Neuronal stem cell (in vitro differentiated cells): ENCODE results near the gene ULBP3.
A peak's percentile ranks its signal among the peaks of the same experiment; 100 is the strongest.

Source experiments
- DNase-seq: peaks from one replicate; pipeline ENCODE4 v3.0.0-alpha.2; 2013; ENCODE audit warnings: low spot score
- H2AFZ ChIP-seq: one replicate; pipeline ENCODE4 v1.6.1; 2013; ENCODE audit warnings: mild to moderate bottlenecking, low read length, inconsistent platforms
- H2AK5ac ChIP-seq: 2 replicates; pipeline ENCODE4 v1.6.1; 2013; ENCODE audit warnings: low read depth, mild to moderate bottlenecking, inconsistent platforms, low read length, moderate library complexity, mixed read lengths
- H2BK120ac ChIP-seq: 2 replicates; pipeline ENCODE4 v1.6.1; 2013; ENCODE audit warnings: low read depth, mild to moderate bottlenecking, inconsistent platforms, low read length, moderate library complexity, mixed read lengths
- H2BK12ac ChIP-seq: one replicate; pipeline ENCODE4 v1.6.1; 2013; ENCODE audit warnings: low read length, inconsistent platforms
- H2BK15ac ChIP-seq: 2 replicates; pipeline ENCODE4 v1.6.1; 2013; ENCODE audit warnings: mild to moderate bottlenecking, low read length, inconsistent platforms, mixed read lengths
- H2BK5ac ChIP-seq: one replicate; pipeline ENCODE4 v1.6.1; 2013; ENCODE audit warnings: inconsistent platforms, mild to moderate bottlenecking, low read length, moderate library complexity
- H3K14ac ChIP-seq: one replicate; pipeline ENCODE4 v1.6.1; 2013; ENCODE audit warnings: low read length, inconsistent platforms
- H3K18ac ChIP-seq: 2 replicates; pipeline ENCODE4 v1.6.1; 2013; ENCODE audit warnings: low read length, inconsistent platforms
- H3K23ac ChIP-seq: 2 replicates; pipeline ENCODE4 v1.6.1; 2013; ENCODE audit warnings: low read depth, mild to moderate bottlenecking, mixed read lengths, low read length, inconsistent platforms; ENCODE audit not compliant: poor library complexity
- H3K27ac ChIP-seq: replicated peaks from 3 replicates; pipeline ENCODE4 v1.5.1; 2013; ENCODE audit warnings: low read length, inconsistent platforms
- H3K27me3 ChIP-seq, 3 experiments: 2 replicates each; pipeline ENCODE4 v1.6.1; 2013; ENCODE audit warnings: low read length in 3 of 3, mild to moderate bottlenecking in 2 of 3, inconsistent platforms in 1 of 3, low read depth in 1 of 3, mixed read lengths in 1 of 3, moderate library complexity in 1 of 3; ENCODE audit not compliant: control insufficient read depth in 3 of 3, insufficient read depth in 3 of 3
- H3K36me3 ChIP-seq, 2 donors: replicated peaks in 1 of 2; 2 replicates each; pipeline ENCODE4 v1.6.1; 2013; ENCODE audit warnings: low read length in 2 of 2; ENCODE audit not compliant: control insufficient read depth in 2 of 2, insufficient read depth in 2 of 2
- H3K4ac ChIP-seq: 2 replicates; pipeline ENCODE4 v1.6.1; 2013; ENCODE audit warnings: inconsistent platforms, mild to moderate bottlenecking, low read length, moderate library complexity
- H3K4me1 ChIP-seq, 2 donors: 1 replicate in 1 of 2; 2 replicates in 1 of 2; pipeline ENCODE4 v1.6.1; 2013; ENCODE audit warnings: low read length in 2 of 2, low read depth in 1 of 2; ENCODE audit not compliant: control insufficient read depth in 2 of 2, insufficient read depth in 1 of 2
- H3K4me2 ChIP-seq: one replicate; pipeline ENCODE4 v1.6.1; 2013; ENCODE audit warnings: mild to moderate bottlenecking, low read length, inconsistent platforms; ENCODE audit not compliant: insufficient read depth, poor library complexity, severe bottlenecking
- H3K4me3 ChIP-seq, 2 donors: 2 replicates each; pipeline ENCODE4 v1.5.1; 2013; ENCODE audit warnings: low read length in 2 of 2, mild to moderate bottlenecking in 2 of 2, inconsistent platforms in 1 of 2, moderate library complexity in 1 of 2
- H3K79me1 ChIP-seq: one replicate; pipeline ENCODE4 v1.6.1; 2013; ENCODE audit warnings: low read depth, mild to moderate bottlenecking, inconsistent platforms, low read length, moderate library complexity
- H3K9ac ChIP-seq: one replicate; pipeline ENCODE4 v1.6.1; 2013; ENCODE audit warnings: mild to moderate bottlenecking, low read depth, low read length, inconsistent platforms; ENCODE audit not compliant: poor library complexity
- H3K9me3 ChIP-seq, 2 donors: replicated peaks in 1 of 2; 2 replicates each; pipeline versions ENCODE3 to v1.6.1; 2013; ENCODE audit warnings: low read length in 2 of 2, mild to moderate bottlenecking in 2 of 2, inconsistent platforms in 1 of 2, low read depth in 1 of 2, mixed read lengths in 1 of 2, moderate library complexity in 1 of 2; ENCODE audit not compliant: control insufficient read depth in 2 of 2, insufficient read depth in 1 of 2
- H4K8ac ChIP-seq: one replicate; pipeline ENCODE4 v1.6.1; 2013; ENCODE audit warnings: low read depth, mild to moderate bottlenecking, inconsistent platforms, low read length, moderate library complexity
- H4K91ac ChIP-seq: one replicate; pipeline ENCODE4 v1.6.1; 2013; ENCODE audit warnings: low read length, low read depth, mild to moderate bottlenecking, inconsistent platforms; ENCODE audit not compliant: poor library complexity
- WGBS, 2 donors: extraction: QIAGEN DNeasy Blood & Tissue Kit; methylation state at CpG; one replicate each; pipeline ENCODE4 v1.1.7; 2013; ENCODE audit warnings: missing lambda C conversion rate in 2 of 2, mixed read lengths in 1 of 2; ENCODE audit not compliant: insufficient read length in 2 of 2, insufficient replicate concordance in 1 of 2; ENCODE audit errors: extremely low coverage in 2 of 2; 5-methylcytosine and 5-hydroxymethylcytosine counted together

Gene ULBP3

GRCh38 chr6:150079604-150080003, 10.7 kb upstream of the ULBP3 start:
- no peak overlapping the region for H2AK5ac ChIP-seq
- no peak overlapping the region for H2BK5ac ChIP-seq
- no peak overlapping the region for H3K4me3 ChIP-seq
- H3K4me2 ChIP-seq, result no peak overlapping the region
- H3K4me1 ChIP-seq, result peaks cover 4 to 16% of the 10 kb centered on the region in 2 donors
- peak overlapping the region; percentile 85 for H3K4ac ChIP-seq
- H3K18ac ChIP-seq, result peak overlapping the region; percentile 80
- no peaks in the 10 kb centered on the region for H3K79me1 ChIP-seq
- no peak overlapping the region for H3K27ac ChIP-seq
- no peaks in the 10 kb centered on the region for H3K27me3 ChIP-seq
- no CpG with 5 or more reads among the region's 4 CpGs for WGBS, 2 donors
- H2BK12ac ChIP-seq, result no peak overlapping the region
- peak overlapping the region; percentile 47 for H2AFZ ChIP-seq
- no peaks in the 10 kb centered on the region for H3K36me3 ChIP-seq
- no peak overlapping the region for H3K9ac ChIP-seq
- H3K9me3 ChIP-seq, result no peaks in the 10 kb centered on the region
- H2BK120ac ChIP-seq, result no peak overlapping the region
- H3K23ac ChIP-seq, result no peak overlapping the region
- peak overlapping the region; percentile 38 for H4K91ac ChIP-seq
- no peak for DNase-seq
- no peak overlapping the region for H4K8ac ChIP-seq
- no peak overlapping the region for H3K14ac ChIP-seq
- no peak overlapping the region for H2BK15ac ChIP-seq

DNA sequence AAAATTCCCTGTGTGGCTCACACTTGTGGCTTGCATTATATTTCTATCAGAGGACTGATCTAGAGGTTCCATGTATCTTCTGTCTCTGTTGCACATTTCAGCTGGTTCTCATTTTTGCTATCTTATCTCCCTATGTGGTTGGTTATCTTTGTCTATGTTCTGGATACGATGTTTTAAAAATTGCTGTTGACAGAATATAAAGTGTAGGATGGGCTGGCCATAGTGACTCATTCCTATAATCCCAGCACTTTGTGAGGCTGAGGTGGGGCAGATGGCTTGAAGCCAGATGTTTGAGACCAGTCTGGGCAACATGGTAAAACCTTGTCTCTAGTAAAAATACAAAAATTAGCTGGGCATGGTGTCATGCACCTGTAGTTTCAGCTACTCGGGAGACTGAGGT, 9.9 kb upstream of the ULBP3 start:
- Histone ChIP-seq H4K91ac (no peak overlapping the region), H3K4me1 (peaks cover 4 to 16% of the 10 kb centered on the region in 2 donors), H3K23ac (no peak overlapping the region), H3K18ac (no peak overlapping the region), H4K8ac (no peak overlapping the region), H3K14ac (no peak overlapping the region), H2BK15ac (no peak overlapping the region), H3K27me3 (no peaks in the 10 kb centered on the region), H3K4me3 (no peak overlapping the region), H3K4me2 (no peak overlapping the region), H2BK12ac (no peak overlapping the region), H2BK5ac (no peak overlapping the region), H3K79me1 (no peaks in the 10 kb centered on the region), H3K4ac (no peak overlapping the region), H3K36me3 (no peaks in the 10 kb centered on the region), H2AFZ (no peak overlapping the region), H3K27ac (no peak overlapping the region), H2AK5ac (no peak overlapping the region), H3K9ac (no peak overlapping the region), H2BK120ac (no peak overlapping the region), H3K9me3 (no peaks in the 10 kb centered on the region)
- no peak for DNase-seq
- WGBS, 2 donors, result no CpG with 5 or more reads among the region's 2 CpGs

DNA sequence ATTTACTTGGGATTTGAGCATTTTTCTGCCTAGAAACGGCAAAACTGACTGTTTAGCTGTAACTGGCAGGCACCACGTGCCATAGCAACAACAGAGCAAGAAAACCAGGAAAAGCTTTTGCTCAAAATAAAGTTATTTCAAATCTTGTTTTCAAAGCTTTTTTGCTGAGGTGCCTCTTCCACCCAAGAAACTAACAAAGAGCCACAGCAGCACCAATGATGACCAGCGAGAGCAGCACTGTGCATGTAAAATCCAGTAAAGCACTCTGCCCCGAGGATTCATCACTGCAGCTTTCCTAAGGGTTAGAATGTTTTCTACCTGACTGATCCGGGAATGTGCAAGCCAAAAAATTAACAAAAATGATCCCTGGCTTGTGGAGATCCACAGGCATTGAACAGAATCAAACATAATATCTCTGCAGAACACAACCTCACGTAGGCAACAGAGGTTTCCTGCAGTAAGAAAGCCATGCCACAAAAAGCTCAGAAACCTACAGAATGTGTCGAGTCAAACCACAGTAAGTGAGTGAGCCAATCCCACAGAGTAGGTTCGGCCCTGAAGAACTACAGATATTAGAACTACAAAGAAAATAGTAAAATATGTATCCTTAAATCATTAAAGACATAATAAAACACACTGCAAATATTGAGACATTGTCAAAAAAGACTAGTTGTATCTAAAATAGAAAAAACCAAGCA, 7.4 kb upstream of the ULBP3 start:
- no peaks in the 10 kb centered on the region for H3K79me1 ChIP-seq
- H4K91ac ChIP-seq, result no peak overlapping the region
- H2BK120ac ChIP-seq, result no peak overlapping the region
- no peak overlapping the region for H4K8ac ChIP-seq
- no peaks in the 10 kb centered on the region for H3K36me3 ChIP-seq
- no peak overlapping the region for H3K14ac ChIP-seq
- no peak overlapping the region for H3K27ac ChIP-seq
- no peak overlapping the region for H2BK15ac ChIP-seq
- no peak overlapping the region for H2AK5ac ChIP-seq
- no peak overlapping the region for H3K18ac ChIP-seq
- no peaks in the 10 kb centered on the region for H3K27me3 ChIP-seq
- no peak overlapping the region for H3K4me2 ChIP-seq
- no CpG with 5 or more reads among the region's 8 CpGs for WGBS, 2 donors
- peaks cover 4 to 16% of the 10 kb centered on the region in 2 donors for H3K4me1 ChIP-seq
- no peak overlapping the region for H2BK5ac ChIP-seq
- peak overlapping the region; percentile 82 for H2AFZ ChIP-seq
- H2BK12ac ChIP-seq, result no peak overlapping the region
- H3K23ac ChIP-seq, result no peak overlapping the region
- H3K4ac ChIP-seq, result no peak overlapping the region
- no peaks in the 10 kb centered on the region for H3K9me3 ChIP-seq
- no peak overlapping the region for H3K9ac ChIP-seq
- DNase-seq, result no peak
- H3K4me3 ChIP-seq, result no peak overlapping the region

DNA sequence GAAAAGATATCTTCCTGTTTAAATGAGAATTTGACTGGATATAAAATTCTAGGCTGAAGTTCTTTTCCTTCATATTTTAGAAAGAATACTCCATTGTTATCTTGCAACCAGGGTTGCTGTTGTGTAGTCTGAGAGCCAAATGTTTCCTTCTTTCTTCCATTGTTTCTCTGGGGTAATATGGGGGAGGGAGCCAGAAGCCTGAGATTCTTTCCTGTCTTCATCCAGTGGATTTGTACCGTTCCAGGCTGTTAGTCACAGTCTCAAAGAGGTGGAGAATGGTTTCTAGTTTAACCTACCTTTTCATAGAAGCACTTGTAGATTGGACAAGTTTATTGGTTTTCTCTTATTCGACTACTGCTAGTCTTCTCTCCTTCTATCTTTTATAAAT, 6.1 kb upstream of the ULBP3 start:
- H4K8ac ChIP-seq, result no peak overlapping the region
- no peak overlapping the region for H4K91ac ChIP-seq
- WGBS, 2 donors, result no CpG with 5 or more reads among the region's 2 CpGs
- no peaks in the 10 kb centered on the region for H3K36me3 ChIP-seq
- H2AFZ ChIP-seq, result no peak overlapping the region
- H3K79me1 ChIP-seq, result no peaks in the 10 kb centered on the region
- no peak overlapping the region for H3K23ac ChIP-seq
- no peak overlapping the region for H3K4me3 ChIP-seq
- H3K4me2 ChIP-seq, result no peak overlapping the region
- no peak overlapping the region for H3K27ac ChIP-seq
- H3K4me1 ChIP-seq, result peaks cover 4 to 22% of the 10 kb centered on the region in 2 donors
- H2BK120ac ChIP-seq, result no peak overlapping the region
- no peak for DNase-seq
- H2AK5ac ChIP-seq, result no peak overlapping the region
- no peak overlapping the region for H3K18ac ChIP-seq
- H3K9ac ChIP-seq, result no peak overlapping the region
- H2BK15ac ChIP-seq, result no peak overlapping the region
- no peaks in the 10 kb centered on the region for H3K27me3 ChIP-seq
- no peaks in the 10 kb centered on the region for H3K9me3 ChIP-seq
- no peak overlapping the region for H2BK12ac ChIP-seq
- no peak overlapping the region for H2BK5ac ChIP-seq
- H3K14ac ChIP-seq, result no peak overlapping the region
- no peak overlapping the region for H3K4ac ChIP-seq
